Spleen (tissue), 7 donors: ENCODE measurements around the gene SETBP1.

Source experiments
- CTCF ChIP-seq, 11 experiments: fragments of 200-600 bp in 7 of 11; fragments of 450-650 bp in 4 of 11; sonication (generic) in 4 of 11; IDR thresholded peaks in 8 of 11; conservative IDR thresholded peaks in 3 of 11; 1 replicate in 7 of 11; 2 replicates in 4 of 11; pipeline versions ENCODE4 v1.4.0 to v1.8.0; 2016 to 2021; ENCODE audit warnings: antibody characterized with exemption in 11 of 11, inconsistent platforms in 4 of 11, mild to moderate bottlenecking in 1 of 11
- POLR2A ChIP-seq, 3 donors: fragments of 450-650 bp; IDR thresholded peaks; one replicate each; pipeline ENCODE4 v1.5.1; 2017; ENCODE audit warnings: antibody characterized with exemption in 3 of 3, mild to moderate bottlenecking in 1 of 3
- POLR2AphosphoS5 ChIP-seq, 3 donors: sonication (generic); formaldehyde crosslinking; IDR thresholded peaks; one replicate each; pipeline ENCODE4 v1.5.1; 2017; ENCODE audit warnings: antibody characterized with exemption in 3 of 3
- donor health status: DM: no; HTN: no; CAD: no; lungs with moderate emphysema.
- donor health status: DM: no; HTN: no; CAD: no.
- donor health status: DM: no; HTN: no; CAD: no.

- TF ChIP-seq POLR2AphosphoS5 (IDR thresholded peaks at IDR 0.05) (no peak), CTCF (IDR thresholded peaks at IDR 0.05 in 8 of 11, conservative IDR thresholded peaks at IDR 0.05 in 3 of 11) (no peak), POLR2A (IDR thresholded peaks at IDR 0.05) (no peak)
Measured at GRCh38 chr18:44951748-44952147, 271.1 kb downstream of the SETBP1 start.
